Left colon (tissue), 2 donors: Measurements from ENCODE around the gene RCL1. TPM values are rescaled to one million over a fixed set of nuclear protein-coding genes. Genes with fewer than 3 reads are reported as not detected.
"Not testable (repeated sequence)": the region's sequence is repeated elsewhere in the genome, so short reads cannot be mapped to it uniquely, and the experiment has no call there.

Experiments
- ATAC-seq: fragments of 200-7000 bp; cut with Tn5 transposase; one replicate; pipeline ENCODE4 v1.9.1; 2020; ENCODE audit warnings: mild to moderate bottlenecking, moderate library complexity
- DNase-seq, 2 donors: peaks; one replicate each; pipeline ENCODE4 v3.0.0-alpha.2; 2020
- intact Hi-C, 2 donors: fragments of 100-400 bp; cut with DNase I in 1 of 2; cut with micrococcal nuclease in 1 of 2; formaldehyde crosslinking; loops; one replicate each; pipeline versions ENCODE4 v1.11.2 to v1.14.0; 2022; cut with DNase I, micrococcal nuclease
- total RNA-seq, 2 donors: library from RNA; stranded (reverse); fragmentation: NEBNext Ultra II Directional; extraction: Animal tissue kit (Norgen Biotek cat#: 25700); gene quantifications; one replicate each; pipeline ENCODE4 v1.2.1, GENCODE V29; 2021
- donor health status: DM: no; HTN: no; CAD: no.
- donor health status: DM: yes; HTN: yes; CAD: no.

RCL1 gene
- total RNA-seq, 2 donors from 2014 or later = 9.3 to 10.6 TPM

- DNase-seq, ATAC-seq, intact Hi-C loops: not testable (repeated sequence)
Measured at GRCh38 chr9:4774958-4775357, 17.8 kb upstream of the RCL1 start.

DNA sequence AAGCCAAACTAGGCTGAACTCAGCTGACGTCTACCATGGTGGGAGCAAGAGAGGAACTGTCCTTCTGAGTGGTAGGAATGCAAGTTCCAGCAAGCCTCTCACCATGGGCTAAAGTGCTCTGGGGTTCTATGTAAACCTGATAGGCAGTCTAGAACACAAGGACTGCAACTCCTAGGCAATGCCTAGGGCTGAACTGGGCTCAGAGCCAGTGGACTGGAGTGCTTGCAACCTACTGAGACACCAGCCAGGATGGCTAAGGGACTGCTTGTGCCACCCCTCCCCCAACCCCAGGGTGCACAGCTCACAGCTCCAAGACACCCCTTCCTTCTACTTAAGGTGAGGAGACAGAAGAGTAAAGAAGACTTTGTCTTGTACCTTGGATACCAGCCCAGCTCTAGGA lies 12.1 kb upstream of the RCL1 start:
- intact Hi-C loops = no loop called here
- DNase-seq = no peak
- no peak for ATAC-seq

GRCh38 chr9:4781408-4781807 lies 11.3 kb upstream of the RCL1 start:
- intact Hi-C loops = no loop called here
- DNase-seq (no peak), ATAC-seq (no peak)

- DNase-seq, ATAC-seq, intact Hi-C loops: not testable (repeated sequence)
Measured at GRCh38 chr9:4783191-4783590, 9.6 kb upstream of the RCL1 start.

DNA sequence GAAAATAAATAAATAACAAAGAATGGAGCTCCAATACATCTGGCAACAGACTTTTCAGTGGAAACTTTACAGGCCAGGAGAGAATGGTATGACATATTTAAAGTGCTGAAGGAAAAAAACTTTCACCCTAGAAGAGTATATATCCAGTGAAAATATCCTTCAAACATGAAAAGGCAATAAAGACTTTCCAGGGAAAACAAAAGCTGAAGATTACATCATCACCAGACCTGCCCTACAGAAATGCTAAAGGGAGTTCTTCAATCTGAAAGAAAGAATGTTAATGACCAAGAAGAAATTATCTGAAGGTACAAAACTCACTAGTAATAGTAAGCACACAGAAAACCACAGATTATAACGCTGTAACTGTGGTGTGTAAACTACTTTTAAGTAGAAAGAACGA lies 8.3 kb upstream of the RCL1 start:
- no peak for ATAC-seq
- no peak for DNase-seq
- intact Hi-C loops = no loop called here

DNA sequence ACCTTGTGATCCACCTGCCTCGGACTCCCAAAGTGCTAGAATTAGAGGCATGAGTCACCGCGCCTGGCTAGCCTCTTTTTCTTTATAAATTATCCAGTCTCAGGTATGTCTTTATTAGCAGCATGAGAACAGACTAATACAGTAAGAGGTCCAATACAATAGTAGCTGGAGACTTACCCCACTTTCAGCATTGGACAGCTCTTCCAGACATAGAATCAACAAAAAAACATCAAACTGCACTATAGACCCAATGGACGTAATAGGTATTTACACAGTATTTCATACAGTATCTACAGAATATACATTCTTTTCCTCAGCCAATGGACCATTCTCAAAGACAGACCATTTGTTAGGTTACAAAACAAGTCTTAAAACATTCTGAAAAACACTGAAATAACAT lies 6.1 kb upstream of the RCL1 start:
- intact Hi-C loops = no loop called here
- DNase-seq (no peak), ATAC-seq (no peak)

DNA sequence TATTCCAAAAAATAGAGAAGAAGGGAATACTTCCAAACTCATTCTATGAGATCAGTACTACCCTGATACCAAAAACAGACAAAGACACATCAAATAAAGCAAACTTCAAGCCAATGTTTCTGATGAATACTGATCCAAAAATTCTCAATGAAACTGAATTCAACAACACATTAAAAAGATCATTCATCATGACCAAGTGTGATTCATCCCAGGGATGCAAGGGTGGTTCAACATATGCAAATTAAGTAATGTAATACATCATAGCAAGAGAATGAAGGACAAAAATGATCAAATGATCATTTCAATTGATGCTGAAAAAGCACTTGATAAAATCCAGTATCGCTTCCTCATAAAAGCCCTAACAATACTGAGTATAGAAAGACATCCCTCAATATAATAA lies 4.9 kb upstream of the RCL1 start:
- intact Hi-C loops = no loop called here
- ATAC-seq (no peak), DNase-seq (no peak)

- no peak for ATAC-seq
- intact Hi-C loops = no loop called here
- no peak for DNase-seq
Measured at GRCh38 chr9:4788703-4789102, 4.0 kb upstream of the RCL1 start.

DNA sequence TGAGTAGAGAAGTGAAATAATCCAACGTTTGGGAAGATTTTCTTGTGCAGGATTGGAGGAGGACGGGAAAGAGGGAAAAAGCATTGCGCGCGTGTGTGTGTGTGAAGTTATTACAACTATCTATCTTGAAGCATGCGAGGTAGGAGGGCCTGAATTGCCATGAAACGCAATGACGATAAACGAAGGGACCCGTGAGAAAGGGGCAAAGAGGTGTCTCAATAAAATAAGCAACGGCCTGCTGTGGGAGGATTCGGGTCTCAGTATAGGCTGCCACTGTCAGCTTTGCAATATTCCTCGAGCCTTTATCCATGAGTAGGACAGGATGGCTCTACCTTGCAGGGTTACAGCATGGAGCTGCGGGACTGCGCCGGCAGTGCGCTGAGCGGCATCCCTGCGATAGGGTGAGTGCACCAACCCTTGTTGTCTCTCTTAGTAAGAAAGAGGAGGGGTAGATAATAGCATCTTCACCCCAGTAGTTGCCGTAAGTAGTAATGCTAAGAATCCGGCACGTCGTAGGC lies 631 bp upstream of the RCL1 start:
- ATAC-seq (peak; percentile 26), DNase-seq (no peak)
- intact Hi-C loops = no loop called here

DNA sequence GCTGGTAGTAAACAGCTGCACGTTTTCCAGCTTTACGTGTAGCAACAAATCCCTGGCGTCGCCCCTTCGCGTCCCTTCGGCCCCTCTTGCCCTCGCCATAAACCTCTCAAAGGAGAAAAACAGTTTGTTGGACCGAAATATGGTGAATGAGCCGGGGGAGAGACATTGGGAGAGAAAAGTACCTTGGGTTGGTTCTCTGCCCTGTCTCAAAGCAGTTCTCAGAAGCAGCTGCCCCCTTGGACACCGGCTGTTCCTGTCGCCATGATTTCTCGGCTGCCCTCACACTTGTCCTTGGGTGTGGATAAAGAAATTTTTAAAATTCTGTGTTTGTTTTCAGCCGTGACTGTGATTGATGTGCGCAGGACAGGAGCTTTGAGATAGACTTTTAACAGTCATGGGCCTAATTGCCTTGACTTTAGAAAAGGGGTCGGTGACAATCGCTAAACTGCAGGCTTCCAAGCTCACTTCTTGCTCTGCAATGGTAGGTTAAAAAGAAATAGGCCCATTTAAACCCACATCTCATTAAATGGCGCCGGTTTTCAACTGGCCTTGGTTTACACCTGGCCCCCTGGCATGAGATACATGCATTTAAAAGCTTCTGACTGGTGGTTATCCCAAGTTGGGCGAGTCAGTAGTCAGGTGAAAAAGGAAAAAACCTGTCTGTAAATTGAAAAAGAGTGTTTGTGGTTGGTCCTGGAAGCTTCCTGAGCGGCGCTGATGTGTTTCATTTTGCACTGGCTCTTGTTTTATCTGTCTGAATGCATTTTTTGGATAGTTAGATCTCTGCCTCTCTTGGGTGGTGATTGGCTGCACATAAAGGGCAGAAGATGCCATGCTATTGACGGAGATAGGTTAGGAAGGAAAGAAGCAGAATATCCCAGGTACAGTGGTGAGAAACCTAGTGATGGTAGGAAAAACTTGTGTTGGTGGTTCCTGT lies 983 bp downstream of the RCL1 start:
- intact Hi-C loops = no loop called here
- DNase-seq (no peak), ATAC-seq (no peak)

- intact Hi-C loops = no loop called here
- no peak for ATAC-seq
- no peak for DNase-seq
Measured at GRCh38 chr9:4794691-4795090, 1.9 kb downstream of the RCL1 start.

- intact Hi-C loops = not testable (repeated sequence)
Measured at GRCh38 chr9:4795108-4795507, 2.4 kb downstream of the RCL1 start.

GRCh38 chr9:4796530-4796929 lies 3.8 kb downstream of the RCL1 start:
- ATAC-seq (no peak), DNase-seq (no peak)
- intact Hi-C loops = no loop called here

More at GRCh38 chr9:4795108-4795507, 2.4 kb downstream of the RCL1 start:
- ATAC-seq, DNase-seq: not testable (repeated sequence)

DNA sequence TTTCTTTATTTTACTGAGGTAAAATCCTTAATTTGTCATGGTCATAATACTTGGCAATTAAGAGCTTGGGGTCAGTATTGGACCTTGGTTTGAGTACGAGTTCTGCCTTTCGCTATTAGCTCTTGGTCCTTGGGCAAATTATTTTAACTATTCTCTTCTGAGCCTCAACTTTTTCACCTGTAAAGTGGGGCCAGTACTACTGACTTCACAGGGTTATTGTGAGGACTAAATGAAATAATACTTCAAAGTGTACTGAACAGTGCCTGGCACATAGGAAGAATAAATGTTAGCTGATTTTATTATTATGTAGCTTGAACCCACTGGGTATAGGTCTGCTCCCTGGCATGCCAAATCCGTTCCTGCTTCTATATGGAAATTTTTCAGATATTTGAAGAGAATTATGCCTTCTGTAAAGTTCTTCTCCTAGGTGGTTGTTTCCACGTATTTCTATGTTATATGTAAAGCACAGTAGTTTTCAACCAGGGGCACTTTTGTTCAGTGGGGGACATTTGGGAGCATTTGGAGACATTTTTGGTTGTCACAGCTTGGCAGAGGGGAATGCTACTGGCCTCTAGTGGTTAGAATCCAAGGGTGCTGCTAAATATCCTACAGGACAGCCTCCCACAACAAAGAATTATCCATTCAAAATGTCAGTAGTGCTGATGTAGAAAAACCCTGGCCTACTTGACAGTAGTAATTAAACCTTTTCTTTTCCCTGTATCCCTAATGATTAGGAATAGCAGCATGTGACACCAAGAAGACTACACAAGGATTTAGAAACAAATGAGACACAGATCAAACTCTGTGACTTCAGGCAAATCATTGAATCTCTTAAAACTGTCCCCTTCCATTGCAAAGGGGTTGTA lies 4.5 kb downstream of the RCL1 start:
- intact Hi-C loops = no loop called here
- ATAC-seq (no peak), DNase-seq (no peak)

DNA sequence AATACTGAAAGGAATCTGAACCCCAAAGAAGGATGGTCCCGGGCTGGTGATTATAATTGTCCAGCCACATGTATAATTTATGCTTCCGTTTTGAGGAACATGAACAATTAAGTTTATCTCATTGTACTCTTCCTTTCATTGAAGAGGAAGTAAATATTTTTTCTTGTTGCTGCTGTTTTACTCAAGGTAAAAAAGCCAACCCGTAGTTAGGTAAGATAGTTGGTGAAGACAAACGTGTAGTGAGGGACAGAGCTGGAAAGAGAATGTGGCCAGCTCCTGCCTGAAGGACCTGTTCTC lies 5.1 kb downstream of the RCL1 start:
- DNase-seq = no peak
- intact Hi-C loops = no loop called here
- peak; percentile 26 for ATAC-seq

- DNase-seq = no peak
- ATAC-seq = no peak
- intact Hi-C loops = no loop called here
Measured at GRCh38 chr9:4798281-4799032, 5.7 kb downstream of the RCL1 start.

DNA sequence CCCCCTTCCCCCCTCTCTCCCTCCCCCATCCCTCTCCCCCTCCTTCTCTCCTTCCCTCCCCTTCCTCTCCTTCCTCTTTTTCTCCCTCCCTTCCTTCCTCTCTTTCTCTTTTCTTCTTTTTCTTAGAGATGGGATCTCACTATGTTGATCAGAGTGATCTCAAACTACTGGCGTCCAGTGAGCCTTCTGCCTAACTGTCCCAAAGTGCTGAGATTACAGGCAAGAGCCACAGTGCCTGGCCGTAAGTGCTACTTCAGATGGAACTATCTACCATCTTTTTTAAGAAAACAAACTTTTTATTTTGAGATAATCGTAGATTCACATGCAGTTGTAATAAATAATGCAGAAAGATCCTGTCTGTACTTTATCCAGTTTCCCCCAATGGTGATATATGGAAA lies 6.3 kb downstream of the RCL1 start:
- intact Hi-C loops = no loop called here
- DNase-seq = no peak
- ATAC-seq = no peak

- ATAC-seq = no peak
- DNase-seq = no peak
- intact Hi-C loops = no loop called here
Measured at GRCh38 chr9:4799775-4800174, 7.0 kb downstream of the RCL1 start.

DNA sequence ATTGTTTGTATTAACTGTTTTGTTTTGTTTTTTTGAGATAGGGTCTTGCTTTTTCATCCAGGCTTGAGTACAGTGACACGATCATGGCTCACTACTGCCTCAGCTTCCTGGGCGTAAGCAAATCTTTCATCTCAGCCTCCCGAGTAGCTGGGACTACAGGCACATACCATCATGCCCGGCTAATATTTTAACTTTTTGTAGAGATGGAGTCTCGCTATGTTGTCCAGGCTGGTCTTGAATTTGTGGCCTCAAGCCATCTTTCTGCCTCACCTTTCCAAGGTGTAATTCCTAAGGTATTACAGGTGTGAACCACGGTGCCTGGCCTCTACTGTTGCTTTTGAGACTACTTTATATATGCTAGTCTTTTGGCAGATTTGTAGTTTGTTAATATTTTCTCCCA lies 8.4 kb downstream of the RCL1 start:
- DNase-seq = no peak
- intact Hi-C loops = no loop called here
- no peak for ATAC-seq
